ENCODE data around the gene GALM. TPM values are rescaled to one million over a fixed set of nuclear protein-coding genes. Genes with fewer than 3 reads are reported as not detected.
"Not testable (repeated sequence)": the region's sequence is repeated elsewhere in the genome, so short reads cannot be mapped to it uniquely, and the experiment has no call there.

The GALM gene
- total RNA-seq, 4 donors from 2014 or later, result 9.2 to 17.1 (median 13.2) TPM

GRCh38 chr2:38636069-38636468 is 29.8 kb upstream of the GALM start:
- H3K27me3 ChIP-seq, result no peaks in the 10 kb centered on the region
- no peak for ATAC-seq
- H3K36me3 ChIP-seq, result no peaks in the 10 kb centered on the region
- 85 to 89% methylated on average over 4 of the region's 4 CpGs for WGBS, 2 donors (ENCODE audit: low coverage in 1 of 2)
- H3K27ac ChIP-seq, result no peak overlapping the region
- TF ChIP-seq POLR2A (IDR thresholded peaks at IDR 0.05), result no peak
- TF ChIP-seq EP300 (IDR thresholded peaks at IDR 0.05), result no peak
- TF ChIP-seq POLR2AphosphoS5 (IDR thresholded peaks at IDR 0.05), result no peak
- TF ChIP-seq, protein P1, sequence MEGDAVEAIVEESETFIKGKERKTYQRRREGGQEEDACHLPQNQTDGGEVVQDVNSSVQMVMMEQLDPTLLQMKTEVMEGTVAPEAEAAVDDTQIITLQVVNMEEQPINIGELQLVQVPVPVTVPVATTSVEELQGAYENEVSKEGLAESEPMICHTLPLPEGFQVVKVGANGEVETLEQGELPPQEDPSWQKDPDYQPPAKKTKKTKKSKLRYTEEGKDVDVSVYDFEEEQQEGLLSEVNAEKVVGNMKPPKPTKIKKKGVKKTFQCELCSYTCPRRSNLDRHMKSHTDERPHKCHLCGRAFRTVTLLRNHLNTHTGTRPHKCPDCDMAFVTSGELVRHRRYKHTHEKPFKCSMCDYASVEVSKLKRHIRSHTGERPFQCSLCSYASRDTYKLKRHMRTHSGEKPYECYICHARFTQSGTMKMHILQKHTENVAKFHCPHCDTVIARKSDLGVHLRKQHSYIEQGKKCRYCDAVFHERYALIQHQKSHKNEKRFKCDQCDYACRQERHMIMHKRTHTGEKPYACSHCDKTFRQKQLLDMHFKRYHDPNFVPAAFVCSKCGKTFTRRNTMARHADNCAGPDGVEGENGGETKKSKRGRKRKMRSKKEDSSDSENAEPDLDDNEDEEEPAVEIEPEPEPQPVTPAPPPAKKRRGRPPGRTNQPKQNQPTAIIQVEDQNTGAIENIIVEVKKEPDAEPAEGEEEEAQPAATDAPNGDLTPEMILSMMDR (IDR thresholded peaks at IDR 0.05), result no peak
- no peaks in the 10 kb centered on the region for H3K4me1 ChIP-seq
- no peak overlapping the region for H3K4me3 ChIP-seq
- H3K9me3 ChIP-seq, result no peaks in the 10 kb centered on the region

GRCh38 chr2:38642373-38643017 is 23.4 kb upstream of the GALM start:
- H3K27ac ChIP-seq, H3K9me3 ChIP-seq, H3K36me3 ChIP-seq, H3K27me3 ChIP-seq, ATAC-seq, H3K4me1 ChIP-seq, H3K4me3 ChIP-seq: not testable (repeated sequence)
- WGBS, 2 donors (ENCODE audit: low coverage in 1 of 2), result 87 to 94% methylated on average over 6 to 9 of the region's 14 CpGs

- Histone ChIP-seq H3K36me3 (no peaks in the 10 kb centered on the region), H3K27ac (no peak overlapping the region), H3K4me3 (no peak overlapping the region), H3K27me3 (no peaks in the 10 kb centered on the region), H3K4me1 (no peaks in the 10 kb centered on the region), H3K9me3 (peaks cover 0 to 7% (median 0%) of the 10 kb centered on the region in 3 donors)
- WGBS, 2 donors (ENCODE audit: low coverage in 1 of 2), result 67 to 95% methylated on average over 1 to 10 of the region's 45 CpGs
- no peak for TF ChIP-seq POLR2AphosphoS5 (IDR thresholded peaks at IDR 0.05)
- no peak for TF ChIP-seq POLR2A (IDR thresholded peaks at IDR 0.05)
- TF ChIP-seq, protein P1 (IDR thresholded peaks at IDR 0.05), result no peak
- TF ChIP-seq EP300 (IDR thresholded peaks at IDR 0.05), result no peak
- no peak for ATAC-seq
These were observed 22.8 kb upstream of the GALM start for GRCh38 chr2:38643021-38643671.

DNA sequence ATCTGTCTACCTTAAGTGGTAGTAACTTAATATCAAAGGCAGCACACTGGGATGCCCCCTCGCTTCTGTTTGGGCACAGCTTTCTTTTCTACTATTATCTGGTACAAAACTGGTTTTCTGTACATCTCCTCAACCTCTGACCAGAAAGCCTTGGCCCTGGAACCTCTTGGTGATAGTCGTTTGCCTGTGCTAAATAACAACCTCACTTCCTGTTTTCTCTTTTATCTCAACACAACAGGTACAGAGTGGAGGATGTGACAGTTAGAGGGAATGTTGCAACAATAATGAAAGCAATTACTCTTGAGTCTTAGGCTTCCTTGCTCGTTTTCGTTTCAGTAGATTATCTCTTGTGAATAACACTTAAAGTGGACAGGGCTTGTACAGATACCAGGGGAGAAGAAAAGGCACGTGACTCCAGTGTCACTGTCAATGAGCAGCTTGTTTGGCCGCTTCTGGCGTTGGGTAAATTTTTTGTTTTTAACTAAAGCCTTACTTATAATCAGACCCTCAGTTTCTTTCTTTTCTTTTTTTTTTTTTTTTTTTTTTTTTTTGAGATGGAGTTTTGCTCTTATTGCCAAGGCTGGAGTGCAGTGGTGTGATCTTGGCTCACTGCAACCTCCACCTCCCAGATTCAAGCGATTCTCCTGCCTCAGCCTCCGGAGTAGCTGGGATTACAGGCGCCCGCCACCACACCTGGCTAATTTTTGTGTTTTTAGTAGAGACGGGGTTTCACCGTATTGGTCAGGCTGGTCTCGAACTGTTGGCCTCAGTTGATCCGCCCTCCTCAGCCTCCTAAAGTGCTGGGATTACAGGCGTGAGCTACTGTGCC is 22.0 kb upstream of the GALM start:
- not testable (repeated sequence) for H3K27ac ChIP-seq, ATAC-seq, H3K4me1 ChIP-seq, H3K9me3 ChIP-seq, H3K27me3 ChIP-seq, H3K36me3 ChIP-seq, H3K4me3 ChIP-seq
- 89 to 92% methylated on average over 8 to 16 of the region's 16 CpGs for WGBS, 2 donors (ENCODE audit: low coverage in 1 of 2)

GRCh38 chr2:38648107-38648761 is 17.7 kb upstream of the GALM start:
- WGBS, 2 donors (ENCODE audit: low coverage in 1 of 2), result 79 to 86% methylated on average over 4 to 7 of the region's 7 CpGs
- H3K9me3 ChIP-seq, result peaks cover 0 to 3% (median 0%) of the 10 kb centered on the region in 3 donors
- H3K27ac ChIP-seq, result no peak overlapping the region
- H3K27me3 ChIP-seq, result no peaks in the 10 kb centered on the region
- TF ChIP-seq, protein P1 (IDR thresholded peaks at IDR 0.05), result no peak
- TF ChIP-seq EP300 (IDR thresholded peaks at IDR 0.05) (no peak), POLR2A (IDR thresholded peaks at IDR 0.05) (no peak), POLR2AphosphoS5 (IDR thresholded peaks at IDR 0.05) (no peak)
- no peaks in the 10 kb centered on the region for H3K36me3 ChIP-seq
- ATAC-seq, result no peak
- no peaks in the 10 kb centered on the region for H3K4me1 ChIP-seq
- no peak overlapping the region for H3K4me3 ChIP-seq
